PC-3 (cell line): ENCODE data around the gene TESMIN. TPM values are rescaled to one million over a fixed set of nuclear protein-coding genes. Genes with fewer than 3 reads are reported as not detected.

Experiments used
- ATAC-seq: fragments of 200-7000 bp; cut with Tn5 transposase; 2 replicates; pipeline ENCODE4 v1.9.1; 2020; ENCODE audit warnings: mild to moderate bottlenecking, moderate library complexity
- BruUV-seq: library from RNA; stranded (reverse); fragments of 400-500 nt; replicated peaks from 2 replicates; lab custom pipeline; 2021; lab: Mats Ljungman, UMichigan
- CTCF ChIA-PET: fragments of 300-600 bp; sonication (Branson Sonifier 250); formaldehyde crosslinking; loops from one replicate; lab custom pipeline; 2022; ENCODE audit warnings: antibody characterized with exemption; lab: Charles Lee
- POLR2A ChIA-PET: fragments of 300-600 bp; sonication (Branson Sonifier 250); formaldehyde crosslinking; loops from one replicate; lab custom pipeline; 2022; ENCODE audit warnings: antibody characterized with exemption; ENCODE audit not compliant: unreplicated experiment; lab: Charles Lee
- DNase-seq: peaks from one replicate; pipeline ENCODE4 v3.0.0-alpha.2; 2015
- H2AFZ ChIP-seq: fragments of 300-600 bp; sonication (generic); 2 replicates; pipeline ENCODE4 v1.6.0; 2016; ENCODE audit warnings: antibody characterized with exemption, low read length
- H3F3A ChIP-seq: fragments of 300-600 bp; sonication (generic); one replicate; pipeline ENCODE4 v1.6.0; 2017; ENCODE audit warnings: antibody characterized with exemption, low read length, control low read depth, mild to moderate bottlenecking; ENCODE audit not compliant: unreplicated experiment
- H3K27ac ChIP-seq: fragments of 300-600 bp; sonication (generic); 2 replicates; pipeline ENCODE4 v1.5.1; 2016; ENCODE audit warnings: mild to moderate bottlenecking, low read length
- H3K27me3 ChIP-seq: fragments of 300-600 bp; sonication (generic); 2 replicates; pipeline ENCODE4 v1.6.1; 2016; ENCODE audit warnings: low read length, mixed read lengths
- H3K36me3 ChIP-seq: fragments of 300-600 bp; sonication (generic); 2 replicates; pipeline ENCODE4 v1.6.1; 2016; ENCODE audit warnings: low read depth, mixed run types, low read length, mixed read lengths
- H3K4me1 ChIP-seq: fragments of 300-600 bp; sonication (generic); 2 replicates; pipeline ENCODE4 v1.5.1; 2016; ENCODE audit warnings: low read length; ENCODE audit not compliant: insufficient read depth
- H3K4me2 ChIP-seq: fragments of 300-600 bp; sonication (generic); 2 replicates; pipeline ENCODE4 v1.6.0; 2016; ENCODE audit warnings: low read length
- H3K4me3 ChIP-seq: fragments of 300-600 bp; sonication (generic); 2 replicates; pipeline ENCODE4 v1.5.1; 2016; ENCODE audit warnings: mild to moderate bottlenecking, low read length, mixed read lengths
- H3K79me2 ChIP-seq: fragments of 300-600 bp; sonication (generic); 2 replicates; pipeline ENCODE4 v1.6.1; 2017; ENCODE audit warnings: low read length, mixed read lengths
- H3K9ac ChIP-seq: fragments of 300-600 bp; sonication (generic); 2 replicates; pipeline ENCODE4 v1.6.0; 2016; ENCODE audit warnings: mild to moderate bottlenecking, low read length
- H3K9me2 ChIP-seq: fragments of 300-600 bp; sonication (generic); replicated peaks from 2 replicates; pipeline ENCODE4 v1.6.1; 2016; ENCODE audit warnings: mixed run types, low read length, mixed read lengths
- H3K9me3 ChIP-seq: fragments of 300-600 bp; sonication (generic); 2 replicates; pipeline ENCODE4 v1.6.1; 2016; ENCODE audit warnings: low read length, mixed read lengths
- H4K20me1 ChIP-seq: fragments of 300-600 bp; sonication (generic); 2 replicates; pipeline ENCODE4 v1.6.1; 2016; ENCODE audit warnings: low read length, mixed read lengths
- CTCF ChIP-seq: fragments of 300-600 bp; sonication (generic); conservative IDR thresholded peaks from 2 replicates; pipeline ENCODE4 v1.5.1; 2017; ENCODE audit warnings: antibody characterized with exemption, low read depth, mild to moderate bottlenecking, low read length
- EZH2 ChIP-seq: fragments of 300-600 bp; sonication (generic); IDR thresholded peaks from one replicate; pipeline ENCODE4 v1.6.1; 2017; ENCODE audit warnings: antibody characterized with exemption, mild to moderate bottlenecking, low read length; ENCODE audit not compliant: unreplicated experiment
- EZH2phosphoT487 ChIP-seq: fragments of 300-600 bp; sonication (generic); IDR thresholded peaks from 2 replicates; pipeline ENCODE4 v1.6.1; 2018; ENCODE audit warnings: mild to moderate bottlenecking, antibody characterized with exemption, low read length, borderline replicate concordance
- intact Hi-C: fragments of 100-400 bp; cut with micrococcal nuclease; formaldehyde crosslinking; loops from 2 replicates; pipeline ENCODE4 v1.9.0; 2023
- total RNA-seq: library from RNA; depleted of rRNA; stranded (reverse); fragments of >200 nt; gene quantifications from 2 replicates; pipeline ENCODE4 v1.2.3, GENCODE V29; 2014

Gene TESMIN
- total RNA-seq, 1 experiment from 2014 or later, result 25.8 TPM

- no peaks in the 10 kb centered on the region for H3F3A ChIP-seq
- no peaks in the 10 kb centered on the region for H3K9me2 ChIP-seq
- POLR2A ChIA-PET, result no interaction called here
- H3K27me3 ChIP-seq, result peaks cover 8% of the 10 kb centered on the region
- TF ChIP-seq EZH2 (no peak), CTCF (no peak), EZH2phosphoT487 (no peak)
- no peaks in the 10 kb centered on the region; the same call in 1 of the 2 replicates for H3K4me1 ChIP-seq
- no peak overlapping the region for H2AFZ ChIP-seq
- H3K9me3 ChIP-seq, result no peaks in the 10 kb centered on the region
- no peaks in the 10 kb centered on the region for H4K20me1 ChIP-seq
- H3K4me3 ChIP-seq, result no peak overlapping the region
- CTCF ChIA-PET, result interaction anchor here (0.6 kb wide), 1 partner anchor 328 kb away, joined by 6 read pairs; no protein-coding TSS in a partner anchor
- H3K9ac ChIP-seq, result no peak overlapping the region
- H3K27ac ChIP-seq, result no peak overlapping the region
- BruUV-seq, result no TSS peak
- DNase-seq, result no peak
- intact Hi-C loops, result no loop called here
- H3K4me2 ChIP-seq, result no peak overlapping the region
- no peaks in the 10 kb centered on the region for H3K36me3 ChIP-seq
- no peak for ATAC-seq
- no peaks in the 10 kb centered on the region for H3K79me2 ChIP-seq
Measured at GRCh38 chr11:68689737-68690625, 61.3 kb downstream of the TESMIN start.

GRCh38 chr11:68688881-68689280, 62.4 kb downstream of the TESMIN start:
- Histone ChIP-seq H3K4me3 (no peak overlapping the region), H3K9me3 (no peaks in the 10 kb centered on the region), H3K79me2 (no peaks in the 10 kb centered on the region), H3K9ac (no peak overlapping the region), H3K27me3 (peaks cover 16% of the 10 kb centered on the region), H2AFZ (no peak overlapping the region), H3K36me3 (no peaks in the 10 kb centered on the region), H3K27ac (no peak overlapping the region), H3K9me2 (no peaks in the 10 kb centered on the region), H4K20me1 (no peaks in the 10 kb centered on the region), H3K4me2 (no peak overlapping the region), H3K4me1 (peaks cover 3% of the 10 kb centered on the region; the same call in 1 of the 2 replicates), H3F3A (no peaks in the 10 kb centered on the region)
- DNase-seq (no peak), ATAC-seq (no peak)
- no TSS peak for BruUV-seq
- TF ChIP-seq CTCF (no peak), EZH2 (no peak)
- ChIA-PET POLR2A (interaction anchor here (0.7 kb wide), 1 partner anchor 126 kb away, joined by 3 read pairs; no protein-coding TSS in a partner anchor), CTCF (no interaction called here)
- intact Hi-C loops, result no loop called here

GRCh38 chr11:68687986-68688385, 63.3 kb downstream of the TESMIN start:
- POLR2A ChIA-PET, result no interaction called here
- no peaks in the 10 kb centered on the region for H3K9me2 ChIP-seq
- H3K27ac ChIP-seq, result no peak overlapping the region
- H3K9me3 ChIP-seq, result no peaks in the 10 kb centered on the region
- ATAC-seq (no peak), DNase-seq (no peak)
- H3K4me1 ChIP-seq, result peaks cover 3% of the 10 kb centered on the region; the same call in 1 of the 2 replicates
- H3K27me3 ChIP-seq, result peaks cover 20% of the 10 kb centered on the region
- BruUV-seq, result no TSS peak
- no peak overlapping the region for H3K4me3 ChIP-seq
- H3K4me2 ChIP-seq, result no peak overlapping the region
- H4K20me1 ChIP-seq, result no peaks in the 10 kb centered on the region
- no peak overlapping the region for H2AFZ ChIP-seq
- CTCF ChIA-PET, result no interaction called here
- intact Hi-C loops, result no loop called here
- TF ChIP-seq EZH2 (no peak), EZH2phosphoT487 (no peak), CTCF (no peak)
- no peaks in the 10 kb centered on the region for H3K36me3 ChIP-seq
- H3F3A ChIP-seq, result no peaks in the 10 kb centered on the region
- H3K79me2 ChIP-seq, result no peaks in the 10 kb centered on the region
- no peak overlapping the region for H3K9ac ChIP-seq
